ENCODE results near the gene EIF4G3.

The EIF4G3 gene

GRCh38 chr1:20987831-20988825 is 188.6 kb downstream of the EIF4G3 start:
- in situ Hi-C loops (cut with MboI; ENCODE audit: low pct_unique_long_range_greater_than_20kb, low sequenced_read_pairs): no loop called here
- DNase-seq: no peak

- DNase-seq: no peak
- in situ Hi-C loops (cut with MboI; ENCODE audit: low pct_unique_long_range_greater_than_20kb, low sequenced_read_pairs): no loop called here
These were observed 193.3 kb downstream of the EIF4G3 start for GRCh38 chr1:20983297-20983889.

GRCh38 chr1:20982316-20982715 is 194.4 kb downstream of the EIF4G3 start:
- in situ Hi-C loops (cut with MboI; ENCODE audit: low pct_unique_long_range_greater_than_20kb, low sequenced_read_pairs): no loop called here

GRCh38 chr1:20981915-20982314 is 194.8 kb downstream of the EIF4G3 start:
- no peak for DNase-seq
- in situ Hi-C loops (cut with MboI; ENCODE audit: low pct_unique_long_range_greater_than_20kb, low sequenced_read_pairs): no loop called here

More at GRCh38 chr1:20982316-20982715, 194.4 kb downstream of the EIF4G3 start:
- DNase-seq: no peak

GRCh38 chr1:20980051-20980450 is 196.6 kb downstream of the EIF4G3 start:
- in situ Hi-C loops (cut with MboI; ENCODE audit: low pct_unique_long_range_greater_than_20kb, low sequenced_read_pairs): no loop called here
- no peak for DNase-seq

GRCh38 chr1:20978413-20978812 is 198.3 kb downstream of the EIF4G3 start:
- in situ Hi-C loops (cut with MboI; ENCODE audit: low pct_unique_long_range_greater_than_20kb, low sequenced_read_pairs): no loop called here
- DNase-seq: no peak

- in situ Hi-C loops (cut with MboI; ENCODE audit: low pct_unique_long_range_greater_than_20kb, low sequenced_read_pairs): no loop called here
- no peak for DNase-seq
These were observed 201.0 kb downstream of the EIF4G3 start for GRCh38 chr1:20975668-20976067.

- DNase-seq: no peak
- in situ Hi-C loops (cut with MboI; ENCODE audit: low pct_unique_long_range_greater_than_20kb, low sequenced_read_pairs): no loop called here
These were observed 201.7 kb downstream of the EIF4G3 start for GRCh38 chr1:20974951-20975350.

- no peak for DNase-seq
- in situ Hi-C loops (cut with MboI; ENCODE audit: low pct_unique_long_range_greater_than_20kb, low sequenced_read_pairs): no loop called here
These were observed 202.6 kb downstream of the EIF4G3 start for GRCh38 chr1:20974069-20974468.

- in situ Hi-C loops (cut with MboI; ENCODE audit: low pct_unique_long_range_greater_than_20kb, low sequenced_read_pairs): no loop called here
These were observed 203.8 kb downstream of the EIF4G3 start for GRCh38 chr1:20972855-20973254.

GRCh38 chr1:20964540-20965484 is 211.9 kb downstream of the EIF4G3 start:
- in situ Hi-C loops (cut with MboI; ENCODE audit: low pct_unique_long_range_greater_than_20kb, low sequenced_read_pairs): no loop called here
- DNase-seq: peak; percentile 83

More at GRCh38 chr1:20972855-20973254, 203.8 kb downstream of the EIF4G3 start:
- no peak for DNase-seq

- no peak for DNase-seq
- in situ Hi-C loops (cut with MboI; ENCODE audit: low pct_unique_long_range_greater_than_20kb, low sequenced_read_pairs): no loop called here
These were observed 214.0 kb downstream of the EIF4G3 start for GRCh38 chr1:20962576-20963258.

GRCh38 chr1:20958430-20958829 is 218.3 kb downstream of the EIF4G3 start:
- peak; percentile 14 for DNase-seq
- in situ Hi-C loops (cut with MboI; ENCODE audit: low pct_unique_long_range_greater_than_20kb, low sequenced_read_pairs): no loop called here

GRCh38 chr1:20956272-20956671 is 220.4 kb downstream of the EIF4G3 start:
- no peak for DNase-seq
- in situ Hi-C loops (cut with MboI; ENCODE audit: low pct_unique_long_range_greater_than_20kb, low sequenced_read_pairs): no loop called here

- in situ Hi-C loops (cut with MboI; ENCODE audit: low pct_unique_long_range_greater_than_20kb, low sequenced_read_pairs): no loop called here
- DNase-seq: no peak
These were observed 226.0 kb downstream of the EIF4G3 start for GRCh38 chr1:20950679-20951078.

- in situ Hi-C loops (cut with MboI; ENCODE audit: low pct_unique_long_range_greater_than_20kb, low sequenced_read_pairs): no loop called here
- peak; percentile 51 for DNase-seq
These were observed 226.7 kb downstream of the EIF4G3 start for GRCh38 chr1:20949871-20950590.

- no peak for DNase-seq
- in situ Hi-C loops (cut with MboI; ENCODE audit: low pct_unique_long_range_greater_than_20kb, low sequenced_read_pairs): no loop called here
These were observed 228.6 kb downstream of the EIF4G3 start for GRCh38 chr1:20948101-20948500.

- DNase-seq: no peak
- in situ Hi-C loops (cut with MboI; ENCODE audit: low pct_unique_long_range_greater_than_20kb, low sequenced_read_pairs): no loop called here
These were observed 229.3 kb downstream of the EIF4G3 start for GRCh38 chr1:20947409-20947808.

Measured in KBM-7 (cell line).